HG03139 (cell line): ENCODE data around the gene GLRA1.
"Not testable (repeated sequence)": the region's sequence is repeated elsewhere in the genome, so short reads cannot be mapped to it uniquely, and the experiment has no call there.

Experiments
- ATAC-seq: cut with Tn5 transposase; IDR thresholded peaks from one replicate; pipeline ENCODE4 v1.9.1; 2021; ENCODE audit not compliant: unreplicated experiment

Gene GLRA1

DNA sequence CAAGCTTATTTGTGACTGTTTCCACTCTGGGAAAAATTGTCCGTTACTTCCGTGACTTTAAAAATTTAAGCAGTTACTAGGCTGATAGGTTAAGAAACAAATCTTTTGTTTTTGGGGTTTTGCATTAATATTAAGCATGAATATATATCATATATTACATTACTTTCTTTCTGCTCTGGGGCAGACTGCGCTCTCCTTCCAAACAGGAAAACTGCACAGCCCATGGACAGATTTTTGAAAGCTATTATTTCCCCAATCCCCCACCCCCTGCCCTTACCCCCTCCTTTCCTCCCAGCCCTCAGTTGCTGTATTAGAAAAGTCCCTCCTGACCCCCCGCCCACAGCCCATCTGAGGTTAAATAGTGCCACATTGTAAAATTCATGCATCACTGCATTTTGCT is 102.5 kb downstream of the GLRA1 start:
- no peak for ATAC-seq

DNA sequence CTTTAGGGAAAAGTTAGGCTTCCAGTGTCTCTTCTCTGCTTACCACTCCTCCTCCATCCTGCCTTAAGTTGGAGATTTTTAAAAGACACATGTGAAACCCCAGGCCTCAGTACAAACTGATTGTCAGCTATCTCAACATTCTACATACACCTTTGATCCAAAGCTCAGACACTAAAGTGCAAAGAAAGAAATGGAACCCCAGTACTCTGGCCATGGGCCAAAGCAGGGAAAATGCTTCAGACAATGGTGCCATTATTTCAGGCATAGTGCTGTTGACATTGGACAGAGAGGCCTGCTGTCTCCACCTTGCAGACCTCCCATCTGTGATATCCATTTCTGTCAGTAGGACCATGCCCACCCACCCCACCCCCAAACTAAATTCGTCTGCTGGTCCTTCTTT is 103.7 kb downstream of the GLRA1 start:
- no peak for ATAC-seq

DNA sequence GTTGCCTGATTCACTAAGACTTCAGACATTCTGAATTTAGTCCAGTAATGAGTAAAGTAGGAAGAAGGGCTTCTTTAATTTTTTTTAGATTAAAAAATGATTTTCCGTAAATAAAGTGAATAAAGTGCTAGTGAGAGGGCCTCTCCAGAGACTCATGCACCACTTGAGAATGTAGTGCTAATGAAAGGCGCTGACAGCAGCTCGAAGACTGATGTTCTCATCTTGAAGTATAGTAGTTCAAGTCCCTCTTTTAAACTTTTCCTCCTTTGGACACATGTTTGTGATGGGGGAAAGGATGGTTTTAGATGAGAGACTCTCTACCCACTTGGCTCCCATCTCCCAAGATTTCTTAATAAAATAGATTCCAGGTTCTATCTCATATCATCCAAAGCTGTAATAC is 104.4 kb downstream of the GLRA1 start:
- ATAC-seq: no peak

DNA sequence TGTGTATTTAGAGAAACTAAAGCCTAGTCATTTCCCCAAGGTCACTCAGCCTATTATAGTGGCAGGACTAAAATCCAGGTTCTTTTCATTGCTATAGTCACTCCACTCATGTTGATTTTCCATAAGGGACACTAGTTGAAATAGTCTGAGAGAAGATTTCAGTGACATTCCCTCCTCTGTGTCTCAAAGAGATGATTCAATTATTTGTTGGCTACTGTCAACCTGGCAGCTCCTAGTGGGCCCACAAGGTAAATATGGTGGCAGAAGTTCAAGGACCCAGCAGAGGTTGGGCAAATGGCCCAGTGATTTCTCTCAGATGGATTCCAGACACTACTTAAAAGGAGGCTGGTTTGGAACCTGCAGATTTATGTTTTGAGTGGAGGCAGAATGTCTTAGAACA is 104.8 kb downstream of the GLRA1 start:
- no peak for ATAC-seq

DNA sequence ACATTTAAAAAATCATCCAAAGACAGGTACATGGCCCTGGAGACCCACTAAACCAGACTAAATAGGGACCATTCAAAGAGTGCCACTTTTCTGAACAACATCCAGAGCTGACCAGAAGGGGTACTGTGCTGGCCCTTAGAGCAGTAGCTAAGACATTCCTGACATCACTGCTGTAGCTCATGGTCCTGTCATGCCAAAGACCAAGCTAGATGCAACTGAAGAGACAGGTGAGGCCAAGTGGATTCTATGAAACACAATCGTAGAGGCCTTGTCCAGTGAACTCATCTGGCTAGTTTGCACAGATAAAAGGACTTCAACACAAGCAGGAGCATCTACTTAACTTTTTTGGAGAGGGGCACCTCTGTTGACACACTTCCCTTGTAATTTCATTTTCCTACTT is 109.6 kb downstream of the GLRA1 start:
- no peak for ATAC-seq

DNA sequence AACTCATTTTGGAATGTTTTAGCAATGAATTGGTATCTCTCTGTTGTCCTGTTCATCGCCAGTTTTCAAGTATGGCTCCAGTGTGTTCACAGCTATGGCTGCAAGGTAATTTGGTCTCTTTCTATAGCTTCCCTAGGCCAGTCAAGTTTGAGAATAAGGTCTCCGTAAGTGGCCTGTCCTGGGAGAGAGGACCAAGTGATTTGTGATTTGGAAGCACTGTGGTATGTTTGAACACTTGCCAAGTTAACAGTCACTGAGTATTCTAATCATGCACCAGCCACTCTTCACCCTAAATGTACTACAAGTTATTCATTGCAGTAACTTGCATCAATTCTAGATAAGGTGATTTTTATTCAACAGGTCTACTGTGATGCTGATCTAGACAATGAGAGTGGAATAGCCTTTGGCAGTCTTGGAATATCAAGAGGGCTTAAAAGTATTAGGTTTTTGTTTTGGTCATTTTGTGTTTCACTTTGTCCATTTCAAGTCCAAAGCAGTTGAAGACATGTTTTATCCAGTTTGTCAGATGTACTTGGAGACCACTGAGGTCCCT is 111.8 kb downstream of the GLRA1 start:
- no peak for ATAC-seq

DNA sequence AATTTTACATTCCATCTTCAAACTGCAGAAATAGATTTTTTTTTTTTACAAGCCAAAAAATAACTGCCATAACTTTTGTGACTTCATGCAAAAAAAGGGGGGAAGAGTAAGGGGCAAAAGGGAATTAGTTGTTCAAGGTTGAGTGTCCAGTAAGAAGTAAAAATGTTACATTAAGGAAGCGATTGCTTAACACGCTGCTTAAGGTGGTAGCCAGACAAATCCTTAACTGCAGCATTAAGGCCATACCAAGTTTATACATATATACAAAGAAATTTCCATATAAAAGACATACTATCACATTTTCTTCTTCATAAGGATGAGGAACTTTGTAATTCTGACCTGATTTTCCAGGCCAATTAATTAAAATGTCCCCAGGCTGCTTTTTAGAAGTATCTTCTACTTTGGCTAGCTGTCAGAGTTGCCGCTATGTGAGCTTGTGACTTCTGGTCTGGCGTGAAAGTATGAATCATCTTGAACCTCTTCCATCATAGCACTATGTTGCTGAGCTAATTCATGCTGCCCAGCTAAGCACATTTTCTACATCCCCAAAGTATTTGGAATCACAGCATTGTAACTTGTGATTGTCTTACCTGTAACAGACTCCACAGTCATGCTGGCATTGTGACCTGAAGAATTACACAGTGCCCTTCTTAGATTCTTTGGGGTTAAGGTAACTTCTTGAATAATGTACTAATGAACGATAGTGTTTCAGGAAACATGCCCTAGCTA is 112.9 kb downstream of the GLRA1 start:
- ATAC-seq: no peak

DNA sequence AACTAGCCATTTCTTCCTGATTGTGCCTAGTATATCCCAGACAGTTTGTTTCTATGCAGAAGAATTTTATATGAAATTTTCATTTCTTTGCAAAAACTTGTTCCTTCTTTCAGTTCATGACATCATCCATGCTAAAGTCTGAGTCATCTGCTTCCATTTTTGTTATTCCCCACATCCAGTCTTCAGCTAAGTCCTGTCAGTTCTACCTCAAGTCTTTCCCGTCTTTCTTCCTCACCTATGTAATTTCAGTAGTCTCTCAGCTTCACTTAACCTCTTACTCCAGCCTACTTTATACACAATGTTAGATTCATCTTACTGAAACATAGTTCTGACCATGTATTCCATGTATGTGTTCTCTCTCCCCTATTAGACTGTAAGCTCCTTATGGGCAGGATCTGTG is 113.8 kb downstream of the GLRA1 start:
- ATAC-seq: no peak

DNA sequence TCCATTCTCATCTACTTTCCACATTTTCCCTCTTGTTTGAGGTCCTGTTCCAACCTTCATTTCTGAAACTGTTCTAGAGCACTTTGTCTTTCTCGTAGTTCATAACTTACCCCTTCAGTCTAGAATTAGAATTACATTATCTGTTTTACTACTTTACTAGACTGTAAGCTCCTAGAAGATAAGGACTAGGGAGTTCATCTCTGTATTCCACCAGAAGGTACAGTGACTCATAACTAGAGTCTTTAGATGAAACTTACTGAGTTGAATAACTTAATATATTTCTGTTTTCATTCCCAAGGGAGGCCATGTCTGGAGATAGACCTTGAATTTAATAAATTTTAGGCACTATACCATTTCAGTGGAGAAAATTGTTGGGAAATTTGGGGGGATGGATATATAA is 114.2 kb downstream of the GLRA1 start:
- no peak for ATAC-seq

DNA sequence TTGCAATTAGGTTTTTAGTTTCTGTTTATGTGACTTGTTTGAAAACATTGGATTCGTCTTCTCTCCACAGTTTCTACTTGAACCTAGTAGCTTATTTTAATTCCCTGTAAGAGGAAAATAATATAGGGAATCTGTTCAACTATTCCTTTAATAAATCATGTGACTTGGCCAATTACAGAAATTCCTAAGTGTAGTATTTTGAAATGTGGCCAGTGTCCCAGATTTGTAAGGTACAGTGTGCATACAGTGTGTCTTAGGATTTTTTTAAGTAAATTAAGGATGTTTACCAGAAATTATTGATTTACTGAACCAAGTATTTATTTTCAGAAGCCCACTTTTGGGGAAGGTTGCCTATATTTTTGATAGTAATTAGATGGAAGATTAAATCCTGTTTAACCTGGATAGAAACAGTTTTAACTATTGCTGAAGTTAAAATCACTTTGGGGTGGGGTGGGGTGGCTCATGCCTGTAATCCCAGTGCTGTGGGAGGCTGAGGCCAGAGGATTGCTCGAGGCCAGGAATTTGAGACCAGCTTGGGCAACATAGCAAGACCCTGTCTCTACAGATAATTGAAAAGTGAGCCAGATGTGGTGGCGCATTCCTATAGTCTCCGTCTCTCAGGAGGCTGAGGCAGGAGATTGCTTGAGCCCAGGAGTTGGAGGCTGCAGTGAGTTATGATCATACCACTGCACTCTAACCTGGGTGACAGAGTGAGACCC is 116.0 kb downstream of the GLRA1 start:
- no peak for ATAC-seq

DNA sequence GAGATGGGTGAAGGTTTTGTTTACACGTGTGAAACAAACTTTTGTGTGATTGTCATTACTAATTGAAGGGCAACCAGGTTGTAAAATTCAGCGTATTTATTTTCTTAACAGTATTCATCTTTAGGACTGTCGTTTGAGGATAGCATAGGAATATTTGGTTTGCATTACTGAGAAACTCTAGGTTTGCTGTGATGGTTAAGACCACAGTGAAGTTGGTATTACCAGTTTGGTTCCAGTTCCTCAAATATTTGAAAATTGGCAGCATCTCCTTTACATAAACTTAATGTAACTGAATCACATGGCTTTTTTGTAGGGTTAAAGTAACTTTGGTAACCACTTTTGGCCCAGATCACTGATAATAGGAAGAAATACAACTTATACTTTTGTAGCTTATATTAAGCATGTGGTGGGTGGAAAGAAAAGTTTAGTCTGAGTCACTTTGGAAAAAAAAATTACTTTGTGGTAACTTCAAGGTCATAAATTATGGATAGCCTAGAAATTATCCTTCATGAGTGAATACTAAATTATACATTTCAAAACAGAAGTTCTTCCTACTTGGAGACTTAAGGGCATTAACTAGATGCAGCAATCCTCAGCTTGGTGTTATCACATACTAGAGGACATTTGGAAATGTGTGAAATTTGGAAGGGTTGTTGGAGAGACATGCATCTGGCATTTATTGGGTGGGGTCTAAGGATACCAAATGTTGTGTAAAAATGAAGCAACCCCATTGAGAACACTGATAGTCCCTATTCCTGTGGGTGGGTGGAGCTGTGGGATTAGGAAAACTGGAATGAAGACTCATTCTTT is 119.0 kb downstream of the GLRA1 start:
- ATAC-seq: no peak

DNA sequence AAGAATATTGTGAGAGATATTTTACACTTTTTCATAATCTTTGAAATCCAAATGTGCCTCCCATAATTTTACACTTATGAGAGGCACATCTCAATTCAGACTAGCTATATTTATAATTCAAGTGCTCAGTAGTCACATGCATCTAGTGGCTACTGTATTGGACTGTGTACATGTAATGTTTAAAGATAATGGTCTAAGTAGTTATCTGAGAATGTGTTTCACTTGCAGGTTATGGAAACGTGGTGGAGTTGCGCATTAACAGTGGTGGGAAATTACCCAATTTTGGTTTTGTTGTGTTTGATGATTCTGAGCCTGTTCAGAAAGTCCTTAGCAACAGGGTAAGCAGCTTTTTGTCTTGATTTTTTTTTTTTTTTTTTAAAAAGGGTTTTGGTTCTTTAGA is 124.1 kb downstream of the GLRA1 start:
- no peak for ATAC-seq

DNA sequence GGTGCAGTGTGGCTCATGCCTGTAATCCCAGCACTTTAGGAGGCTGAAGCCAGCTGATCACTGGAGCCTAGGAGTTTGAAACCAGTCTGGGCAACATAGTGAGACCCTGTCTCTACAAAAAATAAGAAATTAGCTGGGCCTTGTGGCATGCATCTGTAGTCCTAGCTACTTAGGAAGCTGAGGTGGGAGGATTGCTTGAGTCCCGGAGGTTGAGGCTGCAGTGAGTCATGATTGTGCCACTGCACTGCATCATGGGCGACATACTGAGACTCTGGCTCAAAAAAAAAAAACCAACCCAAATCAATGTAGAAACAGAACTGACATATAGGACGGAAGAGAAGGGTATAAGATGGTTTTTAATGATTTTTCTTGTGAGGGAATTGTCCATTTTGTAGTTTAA is 125.2 kb downstream of the GLRA1 start:
- ATAC-seq: no peak

DNA sequence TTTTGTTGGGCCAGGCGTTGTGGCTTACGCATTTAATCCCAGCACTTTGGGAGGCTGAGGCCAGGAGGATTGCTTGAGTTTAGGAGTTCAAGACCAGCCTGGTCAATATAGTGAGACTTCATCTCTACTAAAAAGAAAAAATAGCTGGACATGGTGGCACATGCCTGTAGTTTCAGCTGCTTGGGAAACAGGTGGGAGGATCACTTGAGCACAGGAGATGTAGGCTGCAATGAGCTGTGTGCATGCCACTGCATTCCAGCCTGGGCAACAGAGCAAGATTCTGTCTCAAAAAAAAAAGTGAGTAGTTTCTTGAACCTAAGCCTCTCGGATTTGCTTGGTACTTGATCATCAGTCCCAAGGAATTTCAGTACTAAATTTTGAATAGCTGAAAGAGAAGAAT is 126.0 kb downstream of the GLRA1 start:
- ATAC-seq: no peak

DNA sequence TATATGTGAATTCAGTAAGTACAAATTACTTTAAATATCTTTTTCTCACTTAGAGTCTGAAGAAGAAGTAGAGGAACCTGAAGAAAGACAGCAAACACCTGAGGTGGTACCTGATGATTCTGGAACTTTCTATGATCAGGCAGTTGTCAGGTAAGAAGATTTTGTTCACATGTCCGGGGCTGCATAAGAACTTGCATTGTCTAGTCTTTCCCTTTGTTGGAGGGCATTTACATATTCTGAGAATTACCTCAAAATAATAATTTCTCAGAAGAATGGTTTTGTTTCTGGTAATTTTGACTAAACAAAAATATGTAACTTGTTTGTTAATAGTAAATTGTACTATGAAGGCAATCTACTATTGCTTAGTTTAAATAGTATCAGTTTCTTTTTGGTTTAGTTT is 129.2 kb downstream of the GLRA1 start:
- no peak for ATAC-seq

DNA sequence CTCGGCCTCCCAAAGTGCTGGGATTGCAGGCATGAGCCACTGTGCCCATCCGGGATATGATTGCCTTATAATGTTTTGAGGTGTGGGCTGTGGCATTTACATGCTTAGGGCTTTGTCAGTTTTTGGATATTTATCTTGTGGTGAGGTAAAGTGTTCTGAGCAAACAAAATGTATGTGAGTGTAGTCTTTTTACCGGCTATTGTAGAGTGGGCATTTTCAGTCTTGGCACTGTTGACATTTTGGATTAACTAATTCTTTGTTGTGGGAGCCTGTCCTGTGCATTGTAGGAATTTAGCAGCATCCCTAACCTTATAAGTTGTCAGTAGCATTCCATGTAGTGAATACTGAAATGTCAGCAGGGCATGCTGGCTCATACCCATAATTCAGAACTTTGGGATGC is 131.3 kb downstream of the GLRA1 start:
- no peak for ATAC-seq

DNA sequence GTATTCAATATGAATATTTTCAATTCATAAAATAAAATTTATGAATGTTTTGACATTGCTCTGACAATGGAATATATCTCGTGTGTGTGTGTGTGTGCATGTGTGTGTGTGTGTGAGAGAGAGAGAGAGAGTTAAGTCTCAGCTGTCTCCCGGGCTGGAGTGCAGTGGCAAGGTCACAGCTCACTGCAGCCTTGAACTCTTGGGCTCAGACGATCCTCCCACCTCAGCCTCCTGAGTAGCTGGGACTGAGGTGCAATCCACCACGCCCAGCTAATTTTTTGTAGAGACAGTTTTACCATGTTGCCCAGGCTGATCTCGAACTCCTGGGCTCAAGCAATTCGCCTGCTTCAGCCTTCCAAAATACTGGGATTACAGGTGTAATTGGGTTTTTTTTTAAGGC is 136.8 kb downstream of the GLRA1 start:
- ATAC-seq: no peak

DNA sequence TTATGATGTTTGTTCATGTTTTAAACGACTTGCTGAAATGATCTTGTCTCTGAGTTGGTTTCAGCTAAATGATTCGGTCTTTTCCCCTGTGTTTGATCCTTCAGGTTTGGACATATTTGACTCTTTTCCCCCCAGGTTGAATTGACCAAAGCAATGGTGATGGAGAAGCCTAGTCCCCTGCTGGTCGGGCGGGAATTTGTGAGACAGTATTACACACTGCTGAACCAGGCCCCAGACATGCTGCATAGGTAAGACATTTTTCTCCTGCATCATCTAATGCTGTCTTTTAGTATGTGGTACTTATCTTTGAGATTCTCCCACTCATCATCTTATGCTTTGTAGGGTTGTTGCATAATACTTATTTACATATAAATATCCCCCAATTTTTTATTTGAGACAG is 138.2 kb downstream of the GLRA1 start:
- no peak for ATAC-seq

DNA sequence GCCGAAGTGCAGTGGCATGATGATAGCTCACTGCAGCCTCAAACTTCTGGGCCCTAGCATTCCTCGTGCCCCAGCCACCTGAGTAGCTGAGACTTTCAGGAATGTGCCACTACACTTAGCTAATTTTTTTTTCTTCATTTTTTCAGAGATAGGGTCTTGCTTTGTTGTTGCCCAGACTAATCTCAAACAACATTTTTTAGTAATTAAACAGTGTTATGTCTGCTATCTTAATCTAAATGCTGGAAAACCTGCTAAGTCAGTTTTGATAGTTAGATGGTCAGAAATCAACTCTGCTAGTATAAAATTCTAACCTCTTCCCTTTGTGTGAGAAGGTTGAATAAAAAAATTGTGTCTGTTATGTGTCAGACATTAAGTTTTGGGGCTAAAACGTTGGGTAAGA is 140.5 kb downstream of the GLRA1 start:
- no peak for ATAC-seq

DNA sequence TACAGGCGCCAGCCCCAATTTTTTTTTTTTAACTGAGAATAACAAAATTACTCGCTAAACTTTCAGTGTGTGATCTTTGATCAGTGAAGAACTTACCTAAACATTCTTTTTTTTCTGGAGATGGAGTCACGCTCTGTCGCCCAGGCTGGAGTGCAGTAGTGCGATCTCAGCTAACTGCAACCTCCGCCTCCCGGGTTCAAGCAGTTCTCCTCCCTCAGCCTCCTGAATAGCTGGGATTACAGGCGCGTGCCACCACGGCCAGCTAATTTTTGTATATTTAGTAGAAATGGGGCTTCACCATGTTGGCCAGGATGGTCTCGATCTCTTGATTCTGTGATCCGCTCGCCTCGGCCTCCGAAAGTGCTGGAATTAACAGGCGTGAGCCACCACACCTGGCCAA is 141.0 kb downstream of the GLRA1 start:
- not testable (repeated sequence) for ATAC-seq

DNA sequence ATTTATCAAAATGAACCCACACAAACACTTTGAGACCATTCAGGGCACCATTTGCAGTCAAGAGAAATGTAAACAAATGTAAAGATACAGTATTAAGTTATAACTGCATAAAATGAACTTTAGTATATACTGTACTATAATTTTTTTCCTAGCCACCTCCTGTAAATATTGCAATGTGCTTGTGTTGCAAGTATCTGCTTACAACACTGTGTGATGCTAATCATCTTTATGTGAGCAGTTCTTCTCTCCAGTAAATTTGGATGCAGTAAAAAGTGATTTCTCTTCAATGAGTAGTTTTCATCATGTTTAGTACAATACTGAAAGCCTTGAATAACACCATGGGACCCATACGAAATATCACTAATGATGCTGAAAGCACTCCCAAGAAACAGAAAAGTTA is 143.4 kb downstream of the GLRA1 start:
- no peak for ATAC-seq

DNA sequence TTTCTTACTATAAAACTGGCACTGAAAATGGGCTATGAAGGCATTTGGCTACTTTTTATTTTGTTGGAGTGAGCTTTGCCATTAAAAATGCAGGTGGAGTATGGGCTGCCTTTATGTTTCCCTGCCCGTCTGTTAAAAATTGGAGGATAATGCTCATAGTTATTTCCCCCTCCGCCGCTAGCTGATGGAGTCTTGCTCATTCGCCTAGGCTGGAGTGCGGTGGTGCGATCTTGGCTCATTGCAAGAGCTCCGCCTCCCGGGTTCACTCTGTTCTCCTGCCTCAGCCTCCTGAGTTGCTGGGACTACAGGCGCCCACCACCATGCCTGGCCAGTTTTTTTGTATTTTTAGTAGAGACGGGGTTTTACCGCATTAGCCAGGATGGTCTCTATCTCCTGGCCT is 144.3 kb downstream of the GLRA1 start:
- no peak for ATAC-seq
